Measurements from ENCODE around the gene TOX4. TPM values are rescaled to one million over a fixed set of nuclear protein-coding genes. Genes with fewer than 3 reads are reported as not detected.
A peak's percentile ranks its signal among the peaks of the same experiment; 100 is the strongest.

Gene TOX4
- total and polyA plus RNA-seq, 2 donors (not counting 1 experiment from before 2014, with no cell fraction given) = 33.6 to 74.1 TPM

DNA sequence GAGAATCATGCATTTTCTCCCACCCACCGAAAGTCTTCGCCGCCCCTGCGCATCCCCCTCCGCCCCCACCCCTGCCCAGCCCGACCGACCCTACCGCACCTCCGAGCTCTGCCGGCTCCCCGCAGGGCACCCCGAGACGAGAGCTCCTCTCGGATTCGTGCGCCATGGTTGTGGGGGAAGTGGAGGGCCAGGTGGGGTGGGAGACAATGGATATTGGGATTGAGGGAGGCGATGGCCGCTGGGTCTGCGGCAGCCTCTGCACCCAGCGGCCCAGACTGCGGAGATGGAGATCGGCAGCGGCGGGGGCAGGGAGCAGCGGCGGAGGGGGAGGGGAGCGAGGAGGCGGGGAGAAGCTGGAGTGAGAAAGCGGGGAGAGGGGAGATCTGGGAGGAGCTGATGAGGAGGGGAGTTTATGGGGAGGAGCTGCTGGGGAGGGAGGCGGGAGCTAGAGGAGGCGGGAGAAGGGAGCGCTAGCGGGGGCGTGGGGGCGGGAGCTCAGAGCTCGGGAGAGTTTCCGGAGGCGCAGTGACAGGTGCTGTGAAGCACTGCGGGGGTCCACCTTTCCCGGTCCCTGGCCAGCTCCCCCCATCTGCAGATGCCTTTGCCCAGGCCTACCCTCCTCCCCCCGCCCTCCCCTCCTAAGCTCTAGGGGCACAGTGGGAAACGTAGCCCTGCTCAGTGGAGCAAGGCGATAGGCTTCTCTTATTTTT is 49.1 kb downstream of the TOX4 start, which contains the start of gene SALL2:
Gene SALL2 (minus strand): TSS at position 385 of the 710 bp plus-strand sequence. CDS start 219 bp downstream, at position 166.
- Mint-ChIP-seq H3K27ac (peak within 1 kb of the TSS; percentile 43), H3K9me3 (ENCODE audit: insufficient read depth) (no peaks in the 10 kb centered on the region), H3K4me1 (peaks cover 12% of the 10 kb centered on the region), H3K27me3 (peaks cover 32% of the 10 kb centered on the region), H3K4me3 (peak within 1 kb of the TSS; percentile 88)
- H3K79me2 ChIP-seq (ENCODE audit: control insufficient read depth, insufficient read depth, low read length) = no peaks in the 10 kb centered on the region
- peak within 1 kb of the TSS in 4 of 5 experiments; percentile 55 to 75 (median 67) for H3K4me3 ChIP-seq (ENCODE audit: control extremely low read depth in 1 of 5, extremely low read depth in 1 of 5, insufficient read depth in 1 of 5, low read depth in 2 of 5, low read length in 4 of 5)
- H2AFZ ChIP-seq (ENCODE audit: insufficient read depth, low read depth, low read length, poor library complexity, severe bottlenecking) = peak within 1 kb of the TSS; percentile 96
- WGBS (ENCODE audit: insufficient coverage) = 1% methylated on average over 35 of the region's 43 CpGs
- ATAC-seq (ENCODE audit: low read depth) (peak; percentile 69), DNase-seq (peak; percentile 43)
- H3K36me3 ChIP-seq (replicated peaks in 1 of 2; ENCODE audit: control extremely low read depth in 1 of 2, control insufficient read depth in 1 of 2, extremely low read depth in 1 of 2, insufficient read depth in 2 of 2, low read length in 1 of 2) = no peaks in the 10 kb centered on the region
- peak within 1 kb of the TSS in 1 of 2 donors; percentile 58 for H3K27ac ChIP-seq (ENCODE audit: low read length in 2 of 2)
- peak within 1 kb of the TSS; percentile 99 for H3K4me2 ChIP-seq (replicated peaks; ENCODE audit: low read depth, low read length, poor library complexity, severe bottlenecking)
- ChIA-PET CTCF (interaction anchor here (1.6 kb wide), 1 partner anchor 28 kb away, joined by 4 read pairs; no protein-coding TSS in a partner anchor), POLR2A (interaction anchor here (0.6 to 1.4 kb wide), 5 partner anchors 13 to 252 kb away, joined by 3 to 7 read pairs (median 3); partner anchors contain the start of genes METTL3, RAB2B and TOX4)
- no peaks in the 10 kb centered on the region for H4K20me1 ChIP-seq (ENCODE audit: control insufficient read depth, insufficient read depth, low read length, poor library complexity, severe bottlenecking)
- H3K4me1 ChIP-seq (ENCODE audit: control insufficient read depth in 2 of 2, insufficient read depth in 2 of 2, low read length in 2 of 2) = peaks cover 8 to 11% of the 10 kb centered on the region in 2 donors
- H3K9me3 ChIP-seq (ENCODE audit: control extremely low read depth in 1 of 3, control insufficient read depth in 2 of 3, insufficient read depth in 1 of 3, low read length in 2 of 3) = no peaks in the 10 kb centered on the region
- intact Hi-C loops (cut with micrococcal nuclease) = loop anchor here (1.0 kb wide), 1 partner anchor 49 kb away; the partner anchor contains the start of gene TOX4
- TF ChIP-seq, protein P1, sequence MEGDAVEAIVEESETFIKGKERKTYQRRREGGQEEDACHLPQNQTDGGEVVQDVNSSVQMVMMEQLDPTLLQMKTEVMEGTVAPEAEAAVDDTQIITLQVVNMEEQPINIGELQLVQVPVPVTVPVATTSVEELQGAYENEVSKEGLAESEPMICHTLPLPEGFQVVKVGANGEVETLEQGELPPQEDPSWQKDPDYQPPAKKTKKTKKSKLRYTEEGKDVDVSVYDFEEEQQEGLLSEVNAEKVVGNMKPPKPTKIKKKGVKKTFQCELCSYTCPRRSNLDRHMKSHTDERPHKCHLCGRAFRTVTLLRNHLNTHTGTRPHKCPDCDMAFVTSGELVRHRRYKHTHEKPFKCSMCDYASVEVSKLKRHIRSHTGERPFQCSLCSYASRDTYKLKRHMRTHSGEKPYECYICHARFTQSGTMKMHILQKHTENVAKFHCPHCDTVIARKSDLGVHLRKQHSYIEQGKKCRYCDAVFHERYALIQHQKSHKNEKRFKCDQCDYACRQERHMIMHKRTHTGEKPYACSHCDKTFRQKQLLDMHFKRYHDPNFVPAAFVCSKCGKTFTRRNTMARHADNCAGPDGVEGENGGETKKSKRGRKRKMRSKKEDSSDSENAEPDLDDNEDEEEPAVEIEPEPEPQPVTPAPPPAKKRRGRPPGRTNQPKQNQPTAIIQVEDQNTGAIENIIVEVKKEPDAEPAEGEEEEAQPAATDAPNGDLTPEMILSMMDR (IDR thresholded peaks at IDR 0.05) = no peak
- TF ChIP-seq EZH2 (IDR thresholded peaks at IDR 0.05; ENCODE audit: borderline replicate concordance, insufficient read depth, low read depth, low read length, poor library complexity, severe bottlenecking) = no peak
- H3K9ac ChIP-seq (ENCODE audit: low read length) = peak within 1 kb of the TSS; percentile 70
- peaks cover 0 to 9% (median 2%) of the 10 kb centered on the region in 4 experiments for H3K27me3 ChIP-seq (replicated peaks in 1 of 4; ENCODE audit: control extremely low read depth in 1 of 4, control insufficient read depth in 3 of 4, insufficient read depth in 4 of 4, low read length in 3 of 4)
